ENCODE results near the gene RNF212.

RNF212 gene

GRCh38 chr4:1113311-1114009, at the start of gene RNF212:
Gene RNF212 (minus strand): TSS chr4:1113564. CDS start chr4:1113464, 100 bp downstream.
- Histone ChIP-seq H3K27ac (ENCODE audit: low read length) (no peak within 1 kb of the TSS), H3K9ac (ENCODE audit: low read length in 2 of 2) (no peak within 1 kb of the TSS), H3K36me3 (ENCODE audit: control insufficient read depth in 2 of 2, insufficient read depth in 2 of 2, low read length in 2 of 2) (no peaks in the 10 kb centered on the region), H3K9me3 (ENCODE audit: control insufficient read depth in 2 of 2, low read length in 2 of 2) (no peaks in the 10 kb centered on the region), H3K27me3 (ENCODE audit: control insufficient read depth in 1 of 2, insufficient read depth in 2 of 2, low read length in 2 of 2) (peaks cover 5 to 21% of the 10 kb centered on the region in 2 donors), H3K4me3 (ENCODE audit: low read length in 2 of 2) (peak within 1 kb of the TSS in 1 of 2 donors; percentile 60), H3K4me1 (ENCODE audit: control insufficient read depth, insufficient read depth, low read length) (peaks cover 2% of the 10 kb centered on the region)

- H3K27ac ChIP-seq (ENCODE audit: low read length) = no peak overlapping the region
- no peaks in the 10 kb centered on the region for H3K27me3 ChIP-seq (ENCODE audit: control insufficient read depth in 1 of 2, insufficient read depth in 2 of 2, low read length in 2 of 2)
- H3K4me1 ChIP-seq (ENCODE audit: control insufficient read depth, insufficient read depth, low read length) = peaks cover 5% of the 10 kb centered on the region
- no peaks in the 10 kb centered on the region for H3K9me3 ChIP-seq (ENCODE audit: control insufficient read depth in 2 of 2, low read length in 2 of 2)
- H3K4me3 ChIP-seq (ENCODE audit: low read length in 2 of 2) = no peak overlapping the region
- no peaks in the 10 kb centered on the region for H3K36me3 ChIP-seq (ENCODE audit: control insufficient read depth in 2 of 2, insufficient read depth in 2 of 2, low read length in 2 of 2)
- H3K9ac ChIP-seq (ENCODE audit: low read length in 2 of 2) = no peak overlapping the region
Measured at GRCh38 chr4:1160351-1160750, 47.0 kb upstream of the RNF212 start.

GRCh38 chr4:1156069-1156468, 42.7 kb upstream of the RNF212 start:
- H3K9me3 ChIP-seq (ENCODE audit: control insufficient read depth in 2 of 2, low read length in 2 of 2) = no peaks in the 10 kb centered on the region
- no peak overlapping the region for H3K9ac ChIP-seq (ENCODE audit: low read length in 2 of 2)

GRCh38 chr4:1155314-1155713, 42.0 kb upstream of the RNF212 start:
- Histone ChIP-seq H3K27ac (ENCODE audit: low read length) (peak overlapping the region; percentile 79), H3K4me3 (ENCODE audit: low read length in 2 of 2) (peak overlapping the region in 1 of 2 donors; percentile 47), H3K36me3 (ENCODE audit: control insufficient read depth in 2 of 2, insufficient read depth in 2 of 2, low read length in 2 of 2) (no peaks in the 10 kb centered on the region), H3K9me3 (ENCODE audit: control insufficient read depth in 2 of 2, low read length in 2 of 2) (no peaks in the 10 kb centered on the region), H3K9ac (ENCODE audit: low read length in 2 of 2) (peak overlapping the region in 1 of 2 donors; percentile 51), H3K27me3 (ENCODE audit: control insufficient read depth in 1 of 2, insufficient read depth in 2 of 2, low read length in 2 of 2) (peaks cover 0 to 2% of the 10 kb centered on the region in 2 donors), H3K4me1 (ENCODE audit: control insufficient read depth, insufficient read depth, low read length) (peaks cover 11% of the 10 kb centered on the region)

More at GRCh38 chr4:1156069-1156468, 42.7 kb upstream of the RNF212 start:
- H3K36me3 ChIP-seq (ENCODE audit: control insufficient read depth in 2 of 2, insufficient read depth in 2 of 2, low read length in 2 of 2) = no peaks in the 10 kb centered on the region
- no peak overlapping the region for H3K4me3 ChIP-seq (ENCODE audit: low read length in 2 of 2)
- H3K27me3 ChIP-seq (ENCODE audit: control insufficient read depth in 1 of 2, insufficient read depth in 2 of 2, low read length in 2 of 2) = peaks cover 0 to 2% of the 10 kb centered on the region in 2 donors
- H3K4me1 ChIP-seq (ENCODE audit: control insufficient read depth, insufficient read depth, low read length) = peaks cover 11% of the 10 kb centered on the region
- peak overlapping the region; percentile 79 for H3K27ac ChIP-seq (ENCODE audit: low read length)

- peak overlapping the region; percentile 42 to 47 for H3K4me3 ChIP-seq (ENCODE audit: low read length in 2 of 2)
- H3K36me3 ChIP-seq (ENCODE audit: control insufficient read depth in 2 of 2, insufficient read depth in 2 of 2, low read length in 2 of 2) = no peaks in the 10 kb centered on the region
- H3K27me3 ChIP-seq (ENCODE audit: control insufficient read depth in 1 of 2, insufficient read depth in 2 of 2, low read length in 2 of 2) = peaks cover 0 to 2% of the 10 kb centered on the region in 2 donors
- H3K4me1 ChIP-seq (ENCODE audit: control insufficient read depth, insufficient read depth, low read length) = peaks cover 11% of the 10 kb centered on the region
- H3K9me3 ChIP-seq (ENCODE audit: control insufficient read depth in 2 of 2, low read length in 2 of 2) = no peaks in the 10 kb centered on the region
- peak overlapping the region; percentile 79 for H3K27ac ChIP-seq (ENCODE audit: low read length)
- H3K9ac ChIP-seq (ENCODE audit: low read length in 2 of 2) = peak overlapping the region in 1 of 2 donors; percentile 51
Measured at GRCh38 chr4:1154523-1155182, 41.3 kb upstream of the RNF212 start.

- peak overlapping the region; percentile 42 to 47 for H3K4me3 ChIP-seq (ENCODE audit: low read length in 2 of 2)
- H3K27me3 ChIP-seq (ENCODE audit: control insufficient read depth in 1 of 2, insufficient read depth in 2 of 2, low read length in 2 of 2) = peaks cover 0 to 2% of the 10 kb centered on the region in 2 donors
- peaks cover 11% of the 10 kb centered on the region for H3K4me1 ChIP-seq (ENCODE audit: control insufficient read depth, insufficient read depth, low read length)
- no peak overlapping the region for H3K9ac ChIP-seq (ENCODE audit: low read length in 2 of 2)
- no peaks in the 10 kb centered on the region for H3K9me3 ChIP-seq (ENCODE audit: control insufficient read depth in 2 of 2, low read length in 2 of 2)
- peak overlapping the region; percentile 79 for H3K27ac ChIP-seq (ENCODE audit: low read length)
- H3K36me3 ChIP-seq (ENCODE audit: control insufficient read depth in 2 of 2, insufficient read depth in 2 of 2, low read length in 2 of 2) = no peaks in the 10 kb centered on the region
Measured at GRCh38 chr4:1154126-1154522, 40.8 kb upstream of the RNF212 start.

- H3K9me3 ChIP-seq (ENCODE audit: control insufficient read depth in 2 of 2, low read length in 2 of 2) = no peaks in the 10 kb centered on the region
- no peaks in the 10 kb centered on the region for H3K36me3 ChIP-seq (ENCODE audit: control insufficient read depth in 2 of 2, insufficient read depth in 2 of 2, low read length in 2 of 2)
- H3K27me3 ChIP-seq (ENCODE audit: control insufficient read depth in 1 of 2, insufficient read depth in 2 of 2, low read length in 2 of 2) = peaks cover 0 to 2% of the 10 kb centered on the region in 2 donors
- no peak overlapping the region for H3K9ac ChIP-seq (ENCODE audit: low read length in 2 of 2)
- no peak overlapping the region for H3K27ac ChIP-seq (ENCODE audit: low read length)
- H3K4me3 ChIP-seq (ENCODE audit: low read length in 2 of 2) = no peak overlapping the region
- peaks cover 11% of the 10 kb centered on the region for H3K4me1 ChIP-seq (ENCODE audit: control insufficient read depth, insufficient read depth, low read length)
Measured at GRCh38 chr4:1153567-1154090, 40.3 kb upstream of the RNF212 start.

- peaks cover 11% of the 10 kb centered on the region for H3K4me1 ChIP-seq (ENCODE audit: control insufficient read depth, insufficient read depth, low read length)
- H3K9me3 ChIP-seq (ENCODE audit: control insufficient read depth in 2 of 2, low read length in 2 of 2) = no peaks in the 10 kb centered on the region
- H3K36me3 ChIP-seq (ENCODE audit: control insufficient read depth in 2 of 2, insufficient read depth in 2 of 2, low read length in 2 of 2) = no peaks in the 10 kb centered on the region
- H3K27ac ChIP-seq (ENCODE audit: low read length) = no peak overlapping the region
- no peak overlapping the region for H3K9ac ChIP-seq (ENCODE audit: low read length in 2 of 2)
- H3K4me3 ChIP-seq (ENCODE audit: low read length in 2 of 2) = no peak overlapping the region
- H3K27me3 ChIP-seq (ENCODE audit: control insufficient read depth in 1 of 2, insufficient read depth in 2 of 2, low read length in 2 of 2) = peaks cover 0 to 2% of the 10 kb centered on the region in 2 donors
Measured at GRCh38 chr4:1152290-1152689, 38.9 kb upstream of the RNF212 start.

GRCh38 chr4:1151541-1151940, 38.2 kb upstream of the RNF212 start:
- H3K9me3 ChIP-seq (ENCODE audit: control insufficient read depth in 2 of 2, low read length in 2 of 2) = no peaks in the 10 kb centered on the region

GRCh38 chr4:1150875-1151274, 37.5 kb upstream of the RNF212 start:
- peaks cover 0 to 2% of the 10 kb centered on the region in 2 donors for H3K27me3 ChIP-seq (ENCODE audit: control insufficient read depth in 1 of 2, insufficient read depth in 2 of 2, low read length in 2 of 2)
- H3K9ac ChIP-seq (ENCODE audit: low read length in 2 of 2) = no peak overlapping the region
- no peak overlapping the region for H3K4me3 ChIP-seq (ENCODE audit: low read length in 2 of 2)
- H3K27ac ChIP-seq (ENCODE audit: low read length) = no peak overlapping the region
- no peaks in the 10 kb centered on the region for H3K9me3 ChIP-seq (ENCODE audit: control insufficient read depth in 2 of 2, low read length in 2 of 2)
- peaks cover 11% of the 10 kb centered on the region for H3K4me1 ChIP-seq (ENCODE audit: control insufficient read depth, insufficient read depth, low read length)
- no peaks in the 10 kb centered on the region for H3K36me3 ChIP-seq (ENCODE audit: control insufficient read depth in 2 of 2, insufficient read depth in 2 of 2, low read length in 2 of 2)

More at GRCh38 chr4:1151541-1151940, 38.2 kb upstream of the RNF212 start:
- H3K4me3 ChIP-seq (ENCODE audit: low read length in 2 of 2) = no peak overlapping the region
- H3K27ac ChIP-seq (ENCODE audit: low read length) = no peak overlapping the region
- H3K36me3 ChIP-seq (ENCODE audit: control insufficient read depth in 2 of 2, insufficient read depth in 2 of 2, low read length in 2 of 2) = no peaks in the 10 kb centered on the region
- H3K4me1 ChIP-seq (ENCODE audit: control insufficient read depth, insufficient read depth, low read length) = peaks cover 11% of the 10 kb centered on the region
- H3K9ac ChIP-seq (ENCODE audit: low read length in 2 of 2) = no peak overlapping the region
- H3K27me3 ChIP-seq (ENCODE audit: control insufficient read depth in 1 of 2, insufficient read depth in 2 of 2, low read length in 2 of 2) = peaks cover 0 to 2% of the 10 kb centered on the region in 2 donors

All from stomach smooth muscle (tissue), 2 donors.